Psoas muscle (tissue), 8 donors: ENCODE results near the gene DENND1A. TPM values are rescaled to one million over a fixed set of nuclear protein-coding genes. Genes with fewer than 3 reads are reported as not detected.

Source experiments
- ATAC-seq, 4 donors: fragments of 200-7000 bp; cut with Tn5 transposase; one replicate each; pipeline ENCODE4 v1.9.1; 2020; ENCODE audit warnings: moderate library complexity in 3 of 4, mild to moderate bottlenecking in 2 of 4
- DNase-seq, 2 donors: peaks; one replicate each; pipeline ENCODE4 v3.0.0-alpha.2; 2020
- H3K27ac ChIP-seq: fragments of 200-600 bp; one replicate; pipeline ENCODE4 v1.8.0; 2022
- H3K27me3 ChIP-seq, 3 donors: fragments of 200-600 bp in 1 of 3; one replicate each; pipeline versions ENCODE4 v1.6.1 to v1.8.0; 2013 to 2022; ENCODE audit warnings: low read length in 2 of 3, mild to moderate bottlenecking in 2 of 3, moderate library complexity in 1 of 3; ENCODE audit not compliant: insufficient read depth in 3 of 3
- H3K36me3 ChIP-seq, 2 donors: fragments of 200-600 bp in 1 of 2; one replicate each; pipeline versions ENCODE4 v1.6.1 to v1.8.0; 2013 to 2022; ENCODE audit warnings: low read depth in 1 of 2, mild to moderate bottlenecking in 1 of 2, moderate library complexity in 1 of 2; ENCODE audit not compliant: insufficient read depth in 1 of 2
- H3K4me1 ChIP-seq: fragments of 200-600 bp; one replicate; pipeline ENCODE4 v1.8.0; 2022
- H3K4me3 ChIP-seq: fragments of 200-600 bp; one replicate; pipeline ENCODE4 v1.8.0; 2022; ENCODE audit warnings: mild to moderate bottlenecking
- H3K9me3 ChIP-seq: fragments of 200-600 bp; one replicate; pipeline ENCODE4 v1.8.0; 2022
- WGBS, 3 donors: extraction: QIAGEN DNeasy Blood & Tissue Kit; methylation state at CpG; one replicate each; pipeline versions ENCODE4 v1.1.6 to v1.1.7; 2013; 5-methylcytosine and 5-hydroxymethylcytosine counted together
- intact Hi-C, 2 donors: fragments of 100-400 bp; cut with DNase I; formaldehyde crosslinking; loops; one replicate each; pipeline versions ENCODE4 v1.11.0 to v1.14.2; 2022
- polyA plus RNA-seq, 3 donors: library from polyadenylated mRNA; stranded (reverse); fragments of 200-250 nt; gene quantifications; one replicate each; pipeline ENCODE4 v1.2.3, GENCODE V29; 2013
- total RNA-seq, 4 donors: library from RNA; stranded (reverse); fragmentation: NEBNext Ultra II Directional in 2 of 4; extraction: Animal tissue kit (Norgen Biotek cat#: 25700) in 2 of 4; gene quantifications; one replicate each; pipeline versions ENCODE4 v1.2.1 to v1.2.4, GENCODE V29; 2021 to 2023
- TF ChIP-seq, protein P1 (sequence below): fragments of 200-600 bp; IDR thresholded peaks from one replicate; pipeline ENCODE4 v1.8.0; 2022; ENCODE audit warnings: antibody characterized with exemption
- donor health status: healthy with polysubstance abuse.
- donor health status: DM: no; HTN: no; CAD: no; lungs with moderate emphysema.
- donor health status: Bipolar disorder and iron deficiency.
- donor health status: healthy.
- donor health status: DM: yes; HTN: yes; CAD: no.
- donor health status: DM: no; HTN: no; CAD: no.
- donor health status: DM: no; HTN: no; CAD: no.
- donor health status: DM: yes; HTN: yes; CAD: no.

Gene DENND1A
- total and polyA plus RNA-seq, 7 donors = 6.1 to 17.3 (median 13.9) TPM

DNA sequence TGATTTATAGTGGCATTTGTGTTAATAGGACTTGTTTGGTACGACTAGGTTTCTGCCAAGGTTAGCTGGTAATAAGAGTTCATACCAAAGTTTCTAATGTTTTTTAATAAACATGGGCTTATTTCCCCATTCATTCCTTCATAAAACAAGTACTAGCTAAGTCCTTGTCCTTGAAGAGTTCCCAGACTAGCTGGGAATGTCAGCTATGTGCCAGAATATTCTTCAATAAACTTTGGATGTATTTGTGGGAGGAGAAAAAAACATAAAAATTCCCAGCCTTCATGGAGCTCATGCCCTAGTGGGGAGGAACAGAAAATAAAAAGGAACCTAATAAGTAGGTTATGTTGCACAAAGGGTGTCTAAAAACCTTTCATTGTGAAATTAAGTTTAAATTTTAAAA, 176.9 kb downstream of the DENND1A start:
- TF ChIP-seq, protein P1, sequence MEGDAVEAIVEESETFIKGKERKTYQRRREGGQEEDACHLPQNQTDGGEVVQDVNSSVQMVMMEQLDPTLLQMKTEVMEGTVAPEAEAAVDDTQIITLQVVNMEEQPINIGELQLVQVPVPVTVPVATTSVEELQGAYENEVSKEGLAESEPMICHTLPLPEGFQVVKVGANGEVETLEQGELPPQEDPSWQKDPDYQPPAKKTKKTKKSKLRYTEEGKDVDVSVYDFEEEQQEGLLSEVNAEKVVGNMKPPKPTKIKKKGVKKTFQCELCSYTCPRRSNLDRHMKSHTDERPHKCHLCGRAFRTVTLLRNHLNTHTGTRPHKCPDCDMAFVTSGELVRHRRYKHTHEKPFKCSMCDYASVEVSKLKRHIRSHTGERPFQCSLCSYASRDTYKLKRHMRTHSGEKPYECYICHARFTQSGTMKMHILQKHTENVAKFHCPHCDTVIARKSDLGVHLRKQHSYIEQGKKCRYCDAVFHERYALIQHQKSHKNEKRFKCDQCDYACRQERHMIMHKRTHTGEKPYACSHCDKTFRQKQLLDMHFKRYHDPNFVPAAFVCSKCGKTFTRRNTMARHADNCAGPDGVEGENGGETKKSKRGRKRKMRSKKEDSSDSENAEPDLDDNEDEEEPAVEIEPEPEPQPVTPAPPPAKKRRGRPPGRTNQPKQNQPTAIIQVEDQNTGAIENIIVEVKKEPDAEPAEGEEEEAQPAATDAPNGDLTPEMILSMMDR = no peak
- no peaks in the 10 kb centered on the region for H3K9me3 ChIP-seq
- 38 to 63% (median 55%) methylated on average over 1 of the region's 1 CpG for WGBS, 3 donors
- H3K36me3 ChIP-seq = peaks cover 4 to 5% of the 10 kb centered on the region in 2 donors
- intact Hi-C loops = no loop called here
- no peak for DNase-seq
- H3K27ac ChIP-seq = no peak overlapping the region
- H3K4me3 ChIP-seq = no peak overlapping the region
- H3K4me1 ChIP-seq = peaks cover 15% of the 10 kb centered on the region
- ATAC-seq = no peak
- H3K27me3 ChIP-seq = no peaks in the 10 kb centered on the region

DNA sequence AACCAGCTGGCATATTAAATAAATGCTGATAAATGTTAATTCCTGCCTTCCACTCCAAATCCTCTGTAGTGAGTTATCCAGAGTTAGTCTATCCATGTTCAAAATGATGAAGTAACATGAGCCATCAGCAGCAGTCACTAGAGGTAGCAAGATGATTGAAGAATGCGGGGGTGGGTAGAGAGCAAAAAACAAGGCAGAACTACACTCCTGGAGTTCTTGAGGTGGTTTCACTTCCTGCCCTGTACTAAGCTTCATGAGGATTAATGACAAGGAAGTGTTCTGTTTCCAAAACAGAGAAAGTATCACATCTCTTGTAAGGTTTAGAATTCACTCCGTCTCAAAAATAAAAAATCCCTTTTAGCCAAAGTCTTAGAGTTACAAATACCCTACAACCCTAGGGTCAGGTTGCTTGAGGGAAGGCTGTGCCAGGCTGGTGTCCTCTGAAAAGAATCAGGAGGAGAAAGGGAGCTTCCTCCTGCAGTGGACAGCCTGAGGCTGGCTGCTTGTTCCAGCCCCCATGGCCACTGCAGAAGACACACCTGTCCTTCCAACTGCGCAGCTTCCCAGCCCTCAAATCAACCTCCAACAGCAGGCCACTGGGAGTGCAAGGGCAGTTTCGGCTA, 180.2 kb downstream of the DENND1A start:
- peaks cover 14% of the 10 kb centered on the region for H3K4me1 ChIP-seq
- DNase-seq = no peak
- intact Hi-C loops = no loop called here
- no peak for ATAC-seq
- TF ChIP-seq, protein P1 = no peak
- H3K27me3 ChIP-seq = no peaks in the 10 kb centered on the region
- H3K27ac ChIP-seq = no peak overlapping the region
- no peak overlapping the region for H3K4me3 ChIP-seq
- H3K36me3 ChIP-seq = no peaks in the 10 kb centered on the region
- H3K9me3 ChIP-seq = no peaks in the 10 kb centered on the region
- WGBS, 3 donors = 70 to 78% (median 77%) methylated on average over 4 of the region's 4 CpGs

DNA sequence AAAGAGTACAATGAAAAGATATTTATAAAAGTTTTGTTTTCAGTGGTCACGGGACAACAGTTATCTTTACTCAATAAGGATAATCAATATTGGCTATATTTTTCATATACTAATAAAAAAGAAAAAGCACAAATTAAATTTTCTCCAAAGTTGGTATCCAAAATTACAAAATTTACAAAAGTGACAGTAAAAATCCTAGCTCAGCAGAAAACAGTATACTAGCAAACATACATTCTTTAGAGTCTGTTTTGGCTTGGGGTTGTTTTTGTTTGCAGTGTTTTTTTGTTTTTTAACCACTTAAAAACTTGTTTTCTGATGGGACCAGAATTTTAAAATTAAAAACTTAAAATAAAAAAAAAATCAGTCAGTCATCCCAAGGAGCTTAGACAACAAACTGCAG, 183.2 kb downstream of the DENND1A start:
- DNase-seq = no peak
- intact Hi-C loops = no loop called here
- Histone ChIP-seq H3K4me3 (no peak overlapping the region), H3K9me3 (no peaks in the 10 kb centered on the region), H3K27ac (no peak overlapping the region), H3K27me3 (no peaks in the 10 kb centered on the region), H3K36me3 (no peaks in the 10 kb centered on the region), H3K4me1 (peaks cover 18% of the 10 kb centered on the region)
- TF ChIP-seq, protein P1 = no peak
- ATAC-seq = no peak
- 97 to 98% (median 97%) methylated on average over 1 of the region's 1 CpG for WGBS, 3 donors

DNA sequence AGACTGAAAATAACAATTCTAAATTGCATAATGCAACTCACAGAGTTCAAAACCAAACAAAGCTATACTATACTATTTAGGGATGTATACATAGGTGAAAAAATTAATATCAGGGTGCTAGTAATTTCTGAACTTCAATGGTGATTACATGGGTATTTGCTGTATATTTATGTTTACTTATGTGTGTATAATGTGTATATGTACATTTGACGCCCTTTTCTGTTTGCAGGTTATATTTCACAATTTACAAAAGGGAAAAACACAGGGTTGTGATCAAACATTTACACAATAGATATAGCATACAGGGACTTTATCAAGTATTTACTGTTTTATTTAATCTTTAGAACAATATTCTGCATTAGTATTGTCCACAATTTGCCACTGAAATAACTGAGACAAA, 184.0 kb downstream of the DENND1A start:
- no peak overlapping the region for H3K27ac ChIP-seq
- ATAC-seq = no peak
- DNase-seq = no peak
- no peaks in the 10 kb centered on the region for H3K36me3 ChIP-seq
- peaks cover 26% of the 10 kb centered on the region for H3K4me1 ChIP-seq
- intact Hi-C loops = no loop called here
- H3K27me3 ChIP-seq = no peaks in the 10 kb centered on the region
- TF ChIP-seq, protein P1 = no peak
- no peaks in the 10 kb centered on the region for H3K9me3 ChIP-seq
- H3K4me3 ChIP-seq = no peak overlapping the region
- 97 to 100% (median 97%) methylated on average over 1 of the region's 1 CpG for WGBS, 3 donors

DNA sequence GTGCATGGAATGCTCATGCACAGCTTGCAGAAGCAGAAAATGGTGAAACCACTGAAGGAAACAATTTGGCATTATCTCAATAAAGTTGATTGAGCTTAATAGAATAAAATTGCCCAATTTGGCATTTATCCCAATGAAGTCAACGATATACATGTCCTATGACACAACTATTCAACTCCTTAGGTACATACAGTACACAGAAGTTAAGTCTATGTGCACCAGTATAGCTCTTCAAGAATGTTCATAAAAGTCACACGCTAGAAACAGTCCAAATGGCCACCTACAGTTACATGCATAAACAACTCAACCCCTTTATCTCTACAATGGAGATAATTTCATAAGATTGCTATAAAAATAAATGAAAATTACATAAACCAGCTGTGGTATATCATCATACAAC, 184.5 kb downstream of the DENND1A start:
- no peak for ATAC-seq

More for the DNA sequence above, 184.5 kb downstream of the DENND1A start:
- WGBS, 3 donors = 74 to 96% (median 94%) methylated on average over 2 of the region's 2 CpGs
- no peaks in the 10 kb centered on the region for H3K9me3 ChIP-seq
- no peak overlapping the region for H3K4me3 ChIP-seq
- no peak overlapping the region for H3K27ac ChIP-seq
- intact Hi-C loops = no loop called here
- H3K4me1 ChIP-seq = peaks cover 26% of the 10 kb centered on the region
- no peaks in the 10 kb centered on the region for H3K27me3 ChIP-seq
- DNase-seq = no peak
- TF ChIP-seq, protein P1 = no peak
- H3K36me3 ChIP-seq = no peaks in the 10 kb centered on the region
